Measurements from ENCODE around the gene MCTP1. TPM values are rescaled to one million over a fixed set of nuclear protein-coding genes. Genes with fewer than 3 reads are reported as not detected.

The MCTP1 gene
- total and polyA plus RNA-seq, 2 of the 8 experiments (the other 6 are each of a cell fraction or from before 2014, with no cell fraction given): 0.56 to 3.4 TPM

GRCh38 chr5:94901191-94901979 lies 383.5 kb downstream of the MCTP1 start:
- FAIRE-seq (no peak), DNase-seq (ENCODE audit: low read depth in 1 of 2, low spot score in 2 of 2) (no peak)
- no peak overlapping the region for H4K91ac ChIP-seq (replicated peaks; ENCODE audit: insufficient read length, low read length)
- 88% methylated on average over 5 of the region's 5 CpGs; no CpG with 5 or more reads in 1 of the 2 experiments for WGBS, 2 experiments (ENCODE audit: extremely low coverage in 1 of 2, insufficient coverage in 1 of 2, insufficient read length in 1 of 2, insufficient replicate concordance in 2 of 2, low coverage in 1 of 2, low lambda C conversion rate in 2 of 2, missing lambda C conversion rate in 1 of 2)
- no peak overlapping the region for H3K4me2 ChIP-seq (ENCODE audit: insufficient read depth in 1 of 2, low read depth in 2 of 2, low read length in 2 of 2)
- H3K79me2 ChIP-seq (ENCODE audit: control insufficient read depth in 1 of 2, insufficient read depth in 2 of 2, low read length in 2 of 2): no peaks in the 10 kb centered on the region
- no peak overlapping the region for H2BK120ac ChIP-seq (replicated peaks; ENCODE audit: low read depth, low read length)
- ChIA-PET CTCF (ENCODE audit: partially characterized antibody) (interaction anchor here (0.7 to 2.5 kb wide), 3 partner anchors 8 to 69 kb away, joined by 3 to 7 read pairs (median 3); no protein-coding TSS in a partner anchor), POLR2A (ENCODE audit: partially characterized antibody) (no interaction called here)
- no peaks in the 10 kb centered on the region for H3K79me1 ChIP-seq (ENCODE audit: low read depth, low read length)
- H3K23ac ChIP-seq (ENCODE audit: insufficient read length): no peak overlapping the region
- H2BK20ac ChIP-seq (ENCODE audit: low read length): no peak overlapping the region
- no peaks in the 10 kb centered on the region for H3K9me3 ChIP-seq (ENCODE audit: insufficient read depth in 2 of 2, low read depth in 1 of 2, low read length in 1 of 2)
- H2BK5ac ChIP-seq (ENCODE audit: low read depth, low read length): no peak overlapping the region
- H4K20me1 ChIP-seq (replicated peaks in 1 of 2; ENCODE audit: control insufficient read depth in 1 of 2, insufficient read depth in 2 of 2, low read length in 2 of 2): no peaks in the 10 kb centered on the region
- H3K27me3 ChIP-seq (replicated peaks in 1 of 4; ENCODE audit: control insufficient read depth in 3 of 4, extremely low read depth in 1 of 4, insufficient read depth in 3 of 4, low read length in 3 of 4): no peaks in the 10 kb centered on the region
- H3K18ac ChIP-seq (ENCODE audit: extremely low read depth, low read length): no peak overlapping the region
- H2AFZ ChIP-seq (ENCODE audit: low read length): no peak overlapping the region
- H4K5ac ChIP-seq (ENCODE audit: insufficient read length, low read depth, low read length): no peak overlapping the region
- H2BK12ac ChIP-seq (ENCODE audit: low read depth, low read length): no peak overlapping the region
- no peak overlapping the region for H2BK15ac ChIP-seq (ENCODE audit: low read length)
- H3K4me3 ChIP-seq (ENCODE audit: extremely low read depth in 1 of 4, insufficient read depth in 2 of 4, low read depth in 3 of 4, low read length in 4 of 4): no peak overlapping the region
- H4K8ac ChIP-seq (ENCODE audit: extremely low read depth, insufficient read depth, low read length): no peak overlapping the region
- no peak overlapping the region for H3K27ac ChIP-seq (ENCODE audit: low read depth, low read length)
- H3K56ac ChIP-seq (replicated peaks; ENCODE audit: insufficient read length, low read depth, low read length): no peak overlapping the region
- H3K23me2 ChIP-seq (ENCODE audit: low read depth, low read length): no peaks in the 10 kb centered on the region
- no peaks in the 10 kb centered on the region for H3K4me1 ChIP-seq (replicated peaks in 1 of 4; ENCODE audit: control insufficient read depth in 3 of 4, insufficient read depth in 4 of 4, low read length in 3 of 4)
- no peaks in the 10 kb centered on the region for H3K36me3 ChIP-seq (ENCODE audit: control insufficient read depth in 2 of 4, insufficient read depth in 4 of 4, low read length in 3 of 4)
- no peak overlapping the region for H2AK5ac ChIP-seq (ENCODE audit: low read depth, low read length)
- no peak overlapping the region for H3K9ac ChIP-seq (replicated peaks in 1 of 4; ENCODE audit: extremely low read depth in 1 of 4, low read depth in 3 of 4, low read length in 3 of 4)
- no peak overlapping the region for H3K14ac ChIP-seq (ENCODE audit: insufficient read length)
- no peak for TF ChIP-seq GABPA (IDR thresholded peaks at IDR 0.05; ENCODE audit: borderline replicate concordance, insufficient read depth, low read length)
- TF ChIP-seq JUN (IDR thresholded peaks at IDR 0.05; ENCODE audit: low read depth, low read length): no peak
- no peak for TF ChIP-seq BACH1 (IDR thresholded peaks at IDR 0.05; ENCODE audit: low read length)
- TF ChIP-seq EGR1 (IDR thresholded peaks at IDR 0.05; ENCODE audit: borderline replicate concordance, low read depth, low read length): no peak
- no peak overlapping the region for H3K4ac ChIP-seq (replicated peaks; ENCODE audit: insufficient read length, low read depth, low read length)

All from H1 (cell line).